ENCODE results near the gene OVCH1. TPM values are rescaled to one million over a fixed set of nuclear protein-coding genes. Genes with fewer than 3 reads are reported as not detected.
A peak's percentile ranks its signal among the peaks of the same experiment; 100 is the strongest.

Gene OVCH1
- total and polyA plus RNA-seq, 9 of the 15 experiments (the other 6 are each of a cell fraction or from before 2014, with no cell fraction given), result not detected

- TF ChIP-seq ZNF280A (IDR thresholded peaks at IDR 0.05; ENCODE audit: low read depth, partially characterized antibody), result no peak
- peak; percentile 93 for TF ChIP-seq MTA1 (IDR thresholded peaks at IDR 0.05; ENCODE audit: borderline replicate concordance)
- TF ChIP-seq ZFX (CRISPR knock-in tag; IDR thresholded peaks at IDR 0.05), result peak; percentile 44
- no peak for TF ChIP-seq ZBTB8A (IDR thresholded peaks at IDR 0.05; ENCODE audit: partially characterized antibody)
- no peak for TF ChIP-seq HMGXB4 (CRISPR knock-in tag; IDR thresholded peaks at IDR 0.05)
- TF ChIP-seq KLF10 (CRISPR knock-in tag; IDR thresholded peaks at IDR 0.05), result no peak
- no peak for TF ChIP-seq BCLAF1 (IDR thresholded peaks at IDR 0.05; ENCODE audit: borderline replicate concordance in 1 of 2, control insufficient read depth in 1 of 2, low read depth in 2 of 2, low read length in 1 of 2)
- TF ChIP-seq NELFE (IDR thresholded peaks at IDR 0.05; ENCODE audit: insufficient read depth, insufficient read length), result no peak
- TF ChIP-seq HCFC1 (IDR thresholded peaks at IDR 0.05; ENCODE audit: low read depth, low read length), result peak; percentile 50
- no peak for TF ChIP-seq ZNF41 (CRISPR knock-in tag; conservative IDR thresholded peaks at IDR 0.05)
- peak in 1 of 2 experiments; percentile 64 for TF ChIP-seq MNT (conservative IDR thresholded peaks at IDR 0.05)
- TF ChIP-seq SMAD2 (IDR thresholded peaks at IDR 0.05; ENCODE audit: low read depth, low read length), result no peak
- no peak for TF ChIP-seq ZNF445 (CRISPR knock-in tag; IDR thresholded peaks at IDR 0.05; ENCODE audit: low read depth)
- peak; percentile 46 for TF ChIP-seq MEIS2 (IDR thresholded peaks at IDR 0.05; ENCODE audit: partially characterized antibody)
- TF ChIP-seq ZNF699 (CRISPR knock-in tag; IDR thresholded peaks at IDR 0.05; ENCODE audit: insufficient replicate concordance), result no peak
- no peak for TF ChIP-seq MCM2 (IDR thresholded peaks at IDR 0.05; ENCODE audit: low read depth)
- no peak for TF ChIP-seq NONO (IDR thresholded peaks at IDR 0.05; ENCODE audit: low read depth in 2 of 2, low read length in 1 of 2)
- peak; percentile 77 for TF ChIP-seq TAF7 (tag; IDR thresholded peaks at IDR 0.05)
Observed at GRCh38 chr12:29380536-29381523, 116.7 kb downstream of the OVCH1 start, which contains the start of gene ERGIC2 (continued).

Measured in K562 (cell line).